Left renal cortex interstitium (tissue), 4 donors: ENCODE data around the gene KCNQ1. TPM values are rescaled to one million over a fixed set of nuclear protein-coding genes. Genes with fewer than 3 reads are reported as not detected.

Experiments
- DNase-seq, 4 donors: peaks; one replicate each; pipeline ENCODE4 v3.0.0-alpha.2; 2013; ENCODE audit warnings: low read depth in 4 of 4, low spot score in 2 of 4, missing footprints in 1 of 4
- polyA plus RNA-seq, 4 donors: library from polyadenylated mRNA; unstranded; fragments of 120-200 nt; gene quantifications; one replicate each; pipeline ENCODE4 v1.2.1, GENCODE V29; 2013; ENCODE audit not compliant: insufficient read length in 4 of 4

KCNQ1 gene
- polyA plus RNA-seq, 4 donors: 10.4 to 14.8 (median 13.1) TPM

DNA sequence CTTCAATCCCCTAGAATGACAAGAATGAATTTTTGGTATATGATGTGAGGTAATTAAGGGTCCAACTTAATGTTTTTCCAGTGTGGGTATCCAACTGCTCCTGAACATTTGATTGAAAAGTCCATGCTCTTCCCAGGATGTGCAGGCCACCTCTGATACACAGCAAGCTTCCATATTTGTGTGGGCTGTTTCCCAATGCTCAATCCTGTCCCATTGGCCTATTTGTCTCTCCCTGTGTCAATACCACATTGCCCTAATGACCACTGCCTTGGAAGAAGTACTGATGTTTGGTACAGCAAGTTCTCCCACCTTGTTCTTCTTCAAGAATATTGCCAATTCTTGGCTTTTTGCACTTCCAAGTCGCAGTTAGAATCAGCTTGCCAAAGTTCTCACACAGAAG, 212.1 kb downstream of the KCNQ1 start:
- no peak for DNase-seq

DNA sequence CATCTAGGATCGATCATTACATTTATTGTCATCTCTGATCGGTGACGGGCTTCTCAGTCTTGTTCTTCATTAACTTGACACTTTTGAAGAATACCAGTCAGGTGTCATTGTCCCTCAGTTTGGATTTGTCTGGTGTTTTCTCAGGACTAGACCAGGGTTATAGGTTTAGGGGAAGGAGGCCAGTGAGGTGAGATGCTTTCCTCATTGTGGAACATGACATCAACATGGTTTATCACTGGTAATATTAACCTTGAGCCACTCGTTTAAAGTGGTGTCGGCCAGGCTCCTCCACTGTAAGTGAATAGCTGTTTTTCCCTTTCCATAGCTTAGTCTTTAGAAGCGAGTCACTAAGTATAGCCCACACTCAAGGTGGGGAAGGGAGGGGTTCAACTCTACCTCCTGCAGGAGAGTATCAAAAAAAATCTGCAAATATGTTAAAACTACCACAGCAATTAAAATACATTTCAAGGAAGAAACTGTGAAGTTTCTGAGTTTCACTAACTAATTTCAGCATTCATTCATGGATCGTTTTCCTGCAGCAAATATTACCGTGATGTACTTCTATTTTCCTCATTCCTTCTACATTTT, 213.0 kb downstream of the KCNQ1 start:
- DNase-seq: no peak

DNA sequence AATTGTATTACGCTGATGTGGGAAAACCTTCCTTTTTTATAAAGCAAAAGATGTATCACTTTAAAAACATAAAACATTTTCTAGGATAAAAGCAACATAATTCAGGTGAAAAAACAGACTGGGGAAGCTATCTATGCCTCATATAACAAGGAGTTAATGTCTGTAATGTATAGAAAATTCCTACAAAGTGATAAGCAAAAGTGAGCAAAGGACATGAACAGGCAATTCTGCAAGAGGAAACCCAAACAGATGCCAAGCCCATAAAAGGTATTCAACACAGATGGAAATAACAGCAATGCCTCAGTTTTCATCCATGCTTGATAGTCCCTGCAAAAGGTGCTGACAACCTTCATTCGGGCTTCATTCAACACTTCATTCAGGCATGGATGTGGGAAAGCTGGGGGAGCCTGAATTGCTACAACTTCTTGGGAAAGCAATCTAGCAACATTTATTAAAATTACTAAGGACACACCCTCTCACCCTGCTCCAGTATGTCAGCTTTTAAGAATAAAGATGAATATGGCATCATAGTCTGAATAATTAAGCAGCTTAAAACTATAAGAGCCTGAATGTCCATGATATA, 215.6 kb downstream of the KCNQ1 start:
- no peak for DNase-seq

DNA sequence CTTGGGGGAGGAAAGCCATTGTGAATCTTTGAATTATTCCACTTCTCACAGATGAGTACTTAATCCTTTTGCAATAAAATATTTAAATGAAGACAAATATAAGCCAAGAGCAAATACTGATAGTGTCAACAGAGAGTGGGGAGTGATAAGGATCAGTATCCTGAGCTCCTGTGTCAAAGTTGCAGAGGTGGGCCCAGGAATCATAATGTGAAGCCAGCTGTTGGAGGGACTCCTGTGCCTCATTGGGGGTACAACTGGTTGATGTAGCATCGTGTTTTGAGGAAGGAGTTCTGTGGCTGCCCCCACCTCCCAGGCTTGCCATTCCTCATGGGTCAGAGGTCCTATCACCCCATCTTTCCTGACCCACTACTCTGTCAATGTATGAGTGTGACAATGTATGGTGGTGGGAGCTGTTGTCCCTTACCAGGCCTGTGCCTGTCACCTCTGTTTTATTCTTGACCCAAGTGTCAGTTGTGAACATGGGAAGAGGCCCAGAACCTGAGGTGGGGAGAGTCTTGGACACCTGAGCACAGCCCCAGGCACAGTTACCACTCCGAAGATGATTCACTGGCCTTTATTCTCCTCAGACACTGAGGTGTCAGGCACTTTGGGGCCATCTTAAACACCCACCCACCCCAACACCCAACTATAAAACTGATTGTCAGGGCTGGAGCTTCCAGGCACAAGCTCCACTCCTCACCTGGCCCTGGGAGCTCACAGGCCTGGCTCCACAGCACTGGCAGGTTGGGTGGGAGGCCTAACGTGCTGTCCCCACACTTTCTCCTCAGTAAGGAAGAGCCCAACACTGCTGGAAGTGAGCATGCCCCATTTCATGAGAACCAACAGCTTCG, 216.6 kb downstream of the KCNQ1 start:
- no peak for DNase-seq

DNA sequence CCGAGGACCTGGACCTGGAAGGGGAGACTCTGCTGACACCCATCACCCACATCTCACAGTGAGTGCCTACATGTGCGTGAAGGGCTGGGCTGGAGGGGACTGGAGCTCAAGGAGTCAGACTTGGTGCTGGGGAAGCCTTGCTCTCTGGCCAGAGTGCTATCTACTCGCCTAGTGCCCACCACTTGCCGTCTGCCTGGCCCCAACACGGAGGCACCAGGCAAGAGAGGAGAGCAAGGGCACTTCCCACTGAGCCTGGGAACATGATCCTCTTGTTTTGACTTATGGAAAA, 217.2 kb downstream of the KCNQ1 start:
- DNase-seq: no peak

DNA sequence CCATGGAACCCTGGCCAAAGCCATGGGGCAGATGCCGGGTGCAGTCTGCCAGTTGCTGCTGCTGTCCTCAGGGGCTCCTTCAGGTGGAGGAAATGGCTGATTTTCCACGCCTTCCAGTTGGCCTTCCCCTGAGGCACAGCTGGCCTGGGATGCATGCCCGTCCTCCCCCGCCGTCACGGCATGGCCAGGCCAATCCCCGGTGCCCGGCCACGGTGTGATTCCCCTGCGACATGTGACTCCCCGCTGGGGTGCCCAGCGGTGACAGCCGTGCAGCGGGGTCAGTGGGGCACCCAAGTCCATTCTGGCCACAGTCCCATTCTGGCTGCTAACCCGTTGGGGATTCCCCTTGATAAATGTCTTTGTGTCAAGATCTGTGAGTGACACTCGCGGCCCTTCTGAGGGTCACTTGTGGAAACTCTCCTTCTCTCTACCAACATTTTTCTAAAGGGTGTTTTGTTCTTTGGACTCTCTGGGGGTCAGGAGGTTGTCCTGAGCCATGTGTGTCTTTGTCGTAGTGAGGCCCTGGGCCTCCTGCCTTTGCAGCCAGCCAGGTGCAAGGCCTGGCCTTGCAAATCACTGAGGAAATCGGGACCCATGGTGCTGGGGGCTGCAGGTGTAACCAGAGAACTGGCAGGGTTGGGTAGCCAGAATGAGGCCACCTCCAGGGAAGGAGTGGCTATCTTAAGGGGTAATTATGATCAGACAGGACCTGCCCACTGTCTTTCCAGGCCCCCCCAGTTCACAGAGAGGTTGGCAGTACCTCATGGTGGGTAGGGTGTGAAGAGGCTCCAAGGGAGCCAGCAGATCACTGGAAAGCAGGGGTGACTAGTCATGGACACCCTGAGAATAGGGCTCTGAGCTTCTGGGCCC, 217.9 kb downstream of the KCNQ1 start:
- DNase-seq: no peak

DNA sequence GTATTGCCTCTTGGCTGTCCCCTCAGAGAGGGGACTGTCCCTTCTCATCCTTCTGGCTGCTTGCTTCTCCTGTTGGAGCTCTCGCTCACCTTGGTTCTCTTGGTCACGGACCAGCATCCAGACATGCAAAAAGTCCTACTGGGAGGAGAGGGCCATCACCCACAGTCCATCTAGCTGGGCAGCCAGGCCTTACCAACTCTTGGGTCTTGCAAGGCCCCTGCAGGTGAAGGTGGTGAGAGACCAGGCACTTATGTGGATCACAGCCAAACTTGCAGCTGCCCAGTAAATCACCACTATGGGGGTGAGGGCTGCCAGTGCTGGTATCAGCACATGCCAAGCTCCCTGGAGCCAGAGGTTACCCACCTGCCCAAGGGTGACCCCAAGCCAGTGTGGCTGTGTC, 218.7 kb downstream of the KCNQ1 start:
- DNase-seq: no peak

DNA sequence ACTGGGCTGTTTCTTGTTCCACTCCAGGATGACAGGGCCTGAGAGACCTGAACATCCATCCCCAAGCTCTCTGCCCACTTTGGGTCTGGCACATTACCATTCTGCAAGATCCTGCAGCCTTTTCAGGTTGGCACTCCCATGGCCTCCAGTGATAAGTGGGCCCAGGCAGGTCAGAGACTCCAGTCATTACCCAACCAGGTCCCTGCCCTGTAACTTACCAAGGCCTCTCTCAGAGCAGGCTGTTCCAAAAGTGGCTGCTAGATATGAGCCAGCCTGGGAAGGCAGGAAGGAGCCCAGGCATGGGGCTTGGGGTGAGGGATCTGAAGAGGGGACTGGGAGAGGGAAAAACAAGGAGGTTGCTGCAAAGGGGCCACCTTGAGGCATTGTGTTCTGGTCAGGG, 219.1 kb downstream of the KCNQ1 start:
- no peak for DNase-seq

DNA sequence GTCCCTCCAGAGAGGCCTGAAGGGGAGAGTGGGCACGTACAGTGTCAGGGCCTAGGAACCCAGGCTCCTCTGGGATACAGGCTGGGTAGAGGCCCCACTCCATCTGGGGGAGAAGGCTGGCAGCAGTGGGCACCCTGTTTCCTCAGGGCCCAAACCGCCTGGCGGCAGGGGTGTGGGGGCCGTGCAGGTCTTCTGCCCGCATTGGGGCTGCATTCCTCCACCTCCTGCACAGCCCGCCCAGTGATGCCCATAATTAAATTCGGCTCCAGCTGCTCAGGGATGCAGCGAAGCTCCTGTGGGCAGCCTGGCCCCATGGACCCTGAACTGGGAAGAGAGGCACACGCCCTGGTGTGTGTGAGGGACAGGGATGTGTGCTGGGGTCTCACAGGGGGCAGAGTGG, 219.6 kb downstream of the KCNQ1 start:
- no peak for DNase-seq

DNA sequence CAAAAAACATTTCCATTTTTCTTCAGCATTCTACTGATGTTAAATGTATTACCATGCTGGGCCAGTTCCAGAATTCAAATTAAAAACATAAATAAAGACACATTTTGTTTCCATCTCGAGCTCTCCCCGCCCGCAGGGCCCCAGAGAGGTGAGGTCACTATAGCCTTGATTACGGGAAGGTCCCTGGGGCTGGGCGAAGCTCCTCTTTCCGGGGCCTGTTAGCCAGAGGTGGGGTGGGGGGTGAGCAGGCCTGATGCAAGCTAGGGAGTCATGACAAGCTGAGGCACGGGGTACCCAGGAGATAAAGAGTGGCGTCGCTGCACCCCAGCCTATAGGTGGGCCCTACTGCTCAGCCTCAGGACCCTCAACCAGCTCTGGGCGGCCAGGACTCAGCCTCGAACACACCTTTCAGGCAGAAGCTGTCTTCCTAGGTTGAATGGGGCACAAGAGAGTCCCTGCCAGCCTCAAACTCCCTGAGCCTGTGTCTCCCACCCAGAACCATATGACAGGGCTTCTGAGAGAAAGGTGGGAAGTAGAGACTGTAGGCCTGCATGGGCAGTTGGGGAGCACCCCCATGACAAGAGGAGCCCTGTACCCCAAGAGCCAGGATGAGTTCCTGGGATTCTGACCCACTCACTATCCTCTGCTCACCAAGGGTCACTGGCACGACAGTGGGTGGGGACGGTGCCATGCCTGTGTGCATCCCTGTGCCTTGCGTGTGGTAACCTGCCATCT, 220.2 kb downstream of the KCNQ1 start:
- DNase-seq: no peak

DNA sequence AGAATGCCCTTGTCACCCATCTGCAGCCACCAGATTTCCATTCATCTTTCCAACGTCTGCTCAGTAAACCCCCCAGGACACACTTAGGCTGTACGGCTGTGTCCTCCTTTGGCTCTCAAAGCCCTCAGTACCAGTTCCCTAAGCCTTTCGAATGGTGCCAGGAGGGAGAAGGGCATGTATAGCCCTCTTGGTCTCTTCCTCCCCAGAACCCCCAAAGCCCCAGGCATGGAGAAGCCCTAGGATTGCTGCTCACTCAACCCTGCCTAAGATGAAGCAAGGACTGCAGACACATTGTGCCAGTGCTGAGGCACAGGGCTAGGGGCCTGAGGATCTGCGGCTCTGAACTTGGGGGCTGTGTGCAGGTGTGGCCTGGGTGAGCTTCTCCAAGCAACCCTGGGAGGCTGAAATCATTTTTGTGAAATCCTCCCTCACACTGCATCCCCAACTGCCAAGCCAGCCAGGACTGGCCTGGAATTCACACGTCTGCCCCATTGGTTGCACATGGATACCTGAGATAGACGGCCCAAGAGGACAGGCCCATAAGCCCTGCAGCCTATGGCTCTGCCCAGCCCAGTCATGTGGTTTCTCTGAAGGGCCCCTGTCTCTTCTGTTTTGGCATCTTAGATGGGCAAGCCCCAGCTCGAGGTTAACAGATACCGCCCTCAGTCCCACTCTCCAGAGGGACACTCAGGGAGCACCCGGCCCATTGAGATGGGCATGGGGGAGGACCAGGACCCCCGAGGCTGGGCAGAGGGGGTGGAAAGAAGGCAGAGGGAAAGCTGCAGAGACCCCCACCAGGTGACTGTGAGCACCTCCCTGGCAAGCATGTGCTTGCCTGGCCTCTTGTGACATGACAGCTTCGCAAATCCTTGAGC, 221.0 kb downstream of the KCNQ1 start:
- no peak for DNase-seq

DNA sequence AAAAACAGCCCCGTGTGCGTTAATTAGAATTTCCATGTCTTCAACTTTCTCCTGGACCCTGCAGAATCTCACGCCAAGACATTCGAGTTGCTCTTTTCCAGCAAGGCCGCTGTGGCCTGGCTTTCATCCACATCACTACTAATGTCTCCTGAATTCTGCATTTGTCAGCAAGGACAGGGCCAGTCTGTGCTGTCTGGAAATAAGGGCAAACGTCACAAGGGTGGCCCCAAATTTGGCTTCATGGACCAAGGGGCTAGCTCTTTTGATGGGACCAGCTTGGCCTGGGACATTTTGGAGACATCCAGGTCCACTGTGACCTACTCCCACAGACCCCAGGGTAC, 221.6 kb downstream of the KCNQ1 start:
- no peak for DNase-seq

DNA sequence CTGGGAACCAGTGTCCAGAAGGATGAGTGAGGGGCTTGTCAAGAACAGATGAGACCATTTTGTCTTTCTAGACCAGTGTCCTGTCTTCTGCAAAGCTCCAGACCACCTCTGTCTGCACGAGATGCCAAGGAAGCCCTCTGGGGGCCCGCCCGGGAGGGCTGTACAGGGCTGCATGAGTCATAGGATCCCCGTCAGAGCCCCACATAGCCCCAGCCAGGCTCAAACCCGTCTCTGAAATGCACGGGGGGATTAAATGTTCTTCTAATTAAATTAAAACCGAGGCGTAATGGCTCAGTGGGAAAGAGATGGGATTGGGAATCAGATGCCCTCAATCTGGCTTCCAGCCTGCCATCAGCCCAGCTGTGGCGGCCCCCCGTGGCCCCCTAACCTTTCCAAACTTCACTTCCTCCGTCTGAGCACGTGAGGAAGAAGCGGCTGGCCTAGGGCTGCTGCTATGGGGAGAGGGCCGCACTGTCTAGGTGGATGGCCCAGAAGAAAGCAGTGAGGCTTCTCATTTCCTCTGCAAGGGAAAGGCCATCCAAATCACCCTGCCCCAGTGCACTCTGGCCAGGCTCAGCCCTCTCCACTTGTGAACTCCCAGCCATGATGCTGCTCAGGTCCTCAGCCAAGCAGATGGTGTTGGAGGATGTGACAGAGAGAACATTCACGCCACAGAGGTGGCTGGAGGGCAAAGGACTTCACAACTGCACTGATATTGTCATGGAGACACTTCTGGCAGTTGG, 222.2 kb downstream of the KCNQ1 start:
- no peak for DNase-seq

DNA sequence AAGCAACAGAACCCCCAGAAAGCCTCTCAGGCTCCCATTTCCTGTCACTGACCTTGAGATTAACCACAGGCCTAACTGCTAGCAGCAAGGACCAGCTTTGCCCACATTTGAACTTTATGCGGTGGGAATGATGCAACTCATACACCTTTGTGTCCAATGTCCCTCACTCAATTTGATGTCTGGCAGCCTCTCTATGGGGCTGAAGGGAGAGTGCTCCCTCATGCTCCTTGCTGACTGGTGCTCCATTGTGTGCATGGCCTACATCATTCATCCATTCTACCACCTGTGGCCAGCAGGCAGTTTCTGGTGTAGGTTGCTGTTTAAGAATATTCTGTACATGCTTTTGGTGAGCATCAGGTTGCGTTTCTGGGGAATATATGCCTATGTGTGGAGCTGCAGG, 223.1 kb downstream of the KCNQ1 start:
- DNase-seq: no peak

DNA sequence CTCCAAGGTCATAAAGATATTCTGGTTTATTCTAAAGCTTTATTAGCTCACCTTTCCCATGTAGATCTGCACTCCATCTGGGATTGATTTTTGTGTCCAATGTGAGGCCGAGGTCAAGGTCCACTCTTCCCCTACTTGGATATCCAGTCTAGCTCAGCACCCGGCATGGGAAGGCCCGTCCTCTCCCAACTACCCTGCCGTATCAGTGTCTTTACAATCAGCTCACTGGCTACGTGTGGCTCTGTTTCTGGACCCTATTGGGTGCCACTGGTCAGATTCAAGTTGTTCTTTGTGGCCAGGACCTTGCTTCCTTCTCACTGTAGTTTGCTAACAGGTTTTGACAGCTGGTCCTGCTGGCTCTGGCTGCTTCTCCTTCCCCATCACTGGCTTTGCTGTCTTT, 224.1 kb downstream of the KCNQ1 start:
- no peak for DNase-seq

DNA sequence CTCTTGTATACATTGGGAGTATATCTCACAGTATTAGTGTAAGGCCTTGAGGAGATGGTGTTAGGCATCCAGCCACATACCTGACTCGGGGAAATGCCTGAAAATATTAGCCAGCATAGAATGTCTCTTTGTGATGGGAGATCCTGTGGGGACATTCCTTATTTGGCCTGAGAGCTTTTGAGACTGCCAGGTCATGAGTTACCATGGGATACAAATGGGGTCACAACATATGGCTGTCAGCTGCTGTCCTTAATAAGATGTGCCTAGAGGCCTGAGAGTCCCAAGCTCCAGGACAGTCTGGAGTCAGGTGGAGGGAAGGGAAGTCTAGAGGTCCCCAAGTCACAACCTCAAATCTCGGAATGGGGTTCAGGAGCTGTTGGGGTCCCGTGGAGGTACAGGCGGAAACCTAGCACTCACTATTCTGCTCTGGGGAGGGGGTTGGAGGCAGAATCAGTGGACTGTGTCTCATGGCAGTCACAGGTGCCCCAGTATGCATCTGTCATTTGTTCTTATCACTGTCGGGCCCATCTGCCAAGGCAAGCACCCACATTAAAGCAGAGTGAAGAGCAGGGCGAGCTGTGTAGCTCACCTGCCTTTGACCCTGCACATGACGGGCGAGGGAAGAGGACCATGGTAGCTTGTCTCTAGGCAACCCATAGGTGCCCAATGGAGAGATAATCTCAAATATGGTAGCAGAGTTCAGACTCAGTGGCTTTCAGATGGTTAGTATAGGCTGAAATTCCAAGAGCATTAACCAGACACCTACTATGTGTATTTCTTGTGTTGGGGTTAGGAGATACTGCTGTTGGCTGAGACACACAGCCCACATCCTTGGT, 225.0 kb downstream of the KCNQ1 start:
- no peak for DNase-seq

DNA sequence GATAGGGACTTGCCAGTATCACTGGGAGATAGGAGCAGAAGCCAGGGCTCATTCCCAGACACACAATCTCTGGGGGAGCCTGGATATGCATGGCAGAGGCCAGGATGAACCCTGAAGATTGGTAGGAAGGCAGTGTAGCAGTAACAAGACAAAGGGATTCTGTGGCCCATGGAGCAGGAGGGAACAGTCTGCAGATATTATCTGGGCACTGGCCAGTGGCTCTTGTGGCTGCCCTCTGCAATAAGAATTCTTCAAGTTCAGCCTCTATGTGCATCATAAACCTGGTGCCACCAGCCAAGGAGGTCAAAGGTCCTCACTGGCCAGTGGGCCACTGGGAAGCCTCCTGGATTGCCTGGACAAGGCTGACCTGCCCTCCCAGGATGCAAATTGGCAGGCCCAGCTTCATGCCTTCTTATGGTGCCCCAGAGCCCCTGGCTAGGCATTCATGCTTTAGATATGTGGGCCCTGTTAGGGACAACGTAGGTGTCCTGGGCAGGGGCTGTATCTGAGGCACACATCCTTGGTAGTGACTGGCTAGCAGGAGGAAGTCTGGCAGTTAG, 225.8 kb downstream of the KCNQ1 start:
- no peak for DNase-seq

DNA sequence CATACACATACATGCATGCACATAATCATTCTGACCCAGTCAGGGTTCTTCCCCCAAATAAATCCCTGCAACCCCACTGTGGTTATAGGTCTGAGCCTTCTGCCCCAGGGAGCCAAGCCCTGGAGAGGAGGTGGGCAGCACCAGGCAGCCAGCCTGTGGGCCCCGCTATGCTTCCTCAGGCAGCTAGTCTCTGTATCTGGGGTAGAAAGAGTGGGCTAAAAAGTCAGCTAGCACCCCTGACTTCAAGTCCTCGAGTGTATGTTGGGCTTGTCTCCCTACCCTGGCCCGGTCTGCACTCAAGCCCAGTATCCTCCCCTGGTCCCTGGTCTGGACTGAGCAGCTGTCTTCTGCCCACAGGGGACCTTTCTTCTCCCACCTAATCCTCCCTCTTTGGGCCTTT, 226.9 kb downstream of the KCNQ1 start:
- no peak for DNase-seq
